ENCODE data around the gene AOC3.
"Not testable (repeated sequence)": the region's sequence is repeated elsewhere in the genome, so short reads cannot be mapped to it uniquely, and the experiment has no call there.

Gene AOC3

DNA sequence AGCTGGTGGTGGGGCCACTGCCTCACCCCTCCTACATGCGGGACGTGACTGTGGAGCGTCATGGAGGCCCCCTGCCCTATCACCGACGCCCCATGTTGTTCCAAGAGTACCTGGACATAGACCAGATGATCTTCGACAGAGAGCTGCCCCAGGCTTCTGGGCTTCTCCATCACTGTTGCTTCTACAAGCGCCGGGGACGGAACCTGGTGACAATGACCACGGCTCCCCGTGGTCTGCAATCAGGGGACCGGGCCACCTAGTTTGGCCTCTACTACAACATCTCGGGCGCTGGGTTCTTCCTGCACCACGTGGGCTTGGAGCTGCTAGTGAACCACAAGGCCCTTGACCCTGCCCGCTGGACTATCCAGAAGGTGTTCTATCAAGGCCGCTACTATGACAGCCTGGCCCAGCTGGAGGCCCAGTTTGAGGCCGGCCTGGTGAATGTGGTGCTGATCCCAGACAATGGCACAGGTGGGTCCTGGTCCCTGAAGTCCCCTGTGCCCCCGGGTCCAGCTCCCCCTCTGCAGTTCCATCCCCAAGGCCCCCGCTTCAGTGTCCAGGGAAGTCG lies 16.8 kb downstream of the AOC3 start:
- not testable (repeated sequence) for DNase-seq (ENCODE audit: low read depth in 2 of 2)

DNA sequence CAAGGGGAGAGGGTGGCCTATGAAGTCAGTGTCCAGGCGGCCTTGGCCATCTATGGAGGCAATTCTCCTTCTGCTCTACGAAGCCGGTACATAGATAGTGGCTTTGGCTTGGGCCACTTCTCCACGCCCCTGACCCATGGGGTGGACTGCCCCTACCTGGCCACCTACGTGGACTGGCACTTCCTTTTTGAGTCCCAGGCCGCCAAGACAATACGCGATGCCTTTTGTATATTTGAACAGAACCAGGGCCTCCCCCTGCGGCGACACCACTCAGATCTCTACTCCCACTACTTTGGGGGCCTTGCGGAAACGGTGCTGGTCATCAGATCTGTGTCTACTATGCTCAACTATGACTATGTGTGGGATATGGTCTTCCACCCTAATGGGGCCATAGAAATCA lies 17.3 kb downstream of the AOC3 start:
- no peak for DNase-seq (ENCODE audit: low read depth in 2 of 2)

- no peak for DNase-seq (ENCODE audit: low read depth in 2 of 2)
Measured at GRCh38 chr17:42871647-42872046, 20.6 kb downstream of the AOC3 start.

DNA sequence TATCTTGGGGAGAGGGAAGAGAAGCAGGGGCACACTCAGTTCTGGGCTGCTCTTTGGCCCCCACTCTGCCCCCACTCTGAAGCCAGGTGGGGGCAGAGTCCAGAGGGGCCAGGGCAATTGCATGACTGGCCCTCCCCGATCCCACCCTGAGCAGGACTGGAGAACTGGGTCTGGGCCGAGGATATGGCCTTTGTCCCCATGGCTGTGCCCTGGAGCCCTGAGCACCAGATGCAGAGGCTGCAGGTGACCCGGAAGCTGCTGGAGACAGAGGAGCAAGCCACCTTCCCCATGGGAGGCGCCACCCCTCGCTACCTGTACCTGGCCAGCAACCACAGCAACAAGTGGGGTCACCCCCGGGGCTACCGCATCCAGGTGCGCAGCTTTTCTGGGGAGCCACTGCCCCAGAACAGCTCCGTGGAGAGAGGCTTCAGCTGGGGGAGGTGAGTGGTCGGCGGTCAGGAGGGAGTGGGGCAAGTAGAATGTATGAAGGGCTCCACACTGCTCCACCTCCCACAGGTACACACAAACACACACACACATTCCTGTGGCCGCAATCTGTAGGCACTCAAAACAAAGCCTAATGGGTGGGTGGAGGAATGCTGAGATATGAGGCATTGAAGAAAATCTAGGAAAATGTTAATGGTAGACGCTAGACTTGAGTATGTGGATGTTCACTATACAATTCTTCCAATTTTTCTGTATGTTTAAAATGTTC lies 21.4 kb downstream of the AOC3 start:
- DNase-seq (ENCODE audit: low read depth in 2 of 2) = no peak

DNA sequence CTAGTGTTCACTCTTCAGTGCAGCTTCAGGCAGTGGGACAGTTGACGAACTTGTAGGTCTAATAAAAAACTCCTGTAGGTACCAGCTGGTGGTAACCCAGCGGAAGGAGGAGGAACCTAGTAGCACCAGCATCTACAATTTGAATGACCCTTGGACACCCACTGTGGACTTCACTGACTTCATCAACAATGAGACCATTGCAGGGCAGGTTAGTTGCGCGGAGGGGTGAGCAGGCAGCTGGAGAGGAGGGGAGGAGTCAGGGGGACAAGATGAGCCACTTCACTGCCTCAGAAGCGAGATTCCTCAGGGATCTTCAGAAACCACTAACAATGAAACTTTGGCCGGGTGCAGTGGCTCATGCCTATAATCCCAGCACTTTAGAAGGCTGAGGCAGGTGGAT lies 22.3 kb downstream of the AOC3 start:
- DNase-seq (ENCODE audit: low read depth in 2 of 2) = no peak

DNA sequence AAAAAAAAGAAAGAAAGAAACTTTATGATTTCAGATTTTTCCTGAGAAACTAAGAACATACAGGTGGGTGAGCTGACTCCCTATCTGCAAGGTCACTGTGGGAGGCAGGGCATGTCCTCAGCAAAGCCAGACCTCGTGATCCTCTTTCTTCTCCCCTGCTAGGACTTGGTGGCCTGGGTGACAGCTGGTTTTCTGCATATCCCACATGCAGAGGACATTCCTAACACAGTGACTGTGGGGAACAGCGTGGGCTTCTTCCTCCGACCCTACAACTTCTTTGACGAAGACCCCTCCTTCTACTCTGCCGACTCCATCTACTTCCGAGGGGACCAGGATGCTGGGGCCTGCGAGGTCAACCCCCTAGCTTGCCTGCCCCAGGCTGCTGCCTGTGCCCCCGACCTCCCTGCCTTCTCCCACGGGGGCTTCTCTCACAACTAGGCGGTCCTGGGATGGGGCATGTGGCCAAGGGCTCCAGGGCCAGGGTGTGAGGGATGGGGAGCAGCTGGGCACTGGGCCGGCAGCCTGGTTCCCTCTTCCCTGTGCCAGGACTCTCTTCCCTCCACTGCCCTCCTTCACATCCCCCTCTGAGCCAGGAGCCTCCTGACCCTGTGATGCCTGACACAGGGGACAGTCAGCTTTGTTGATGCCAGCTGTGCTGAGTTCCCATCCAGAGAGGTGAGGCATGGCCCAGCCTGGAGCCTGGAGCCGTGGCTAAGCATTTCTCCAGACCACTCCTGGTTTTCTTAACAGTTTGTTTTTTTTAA lies 23.1 kb downstream of the AOC3 start:
- DNase-seq (ENCODE audit: low read depth in 2 of 2) = not testable (repeated sequence)

GRCh38 chr17:42877037-42877436 lies 26.0 kb downstream of the AOC3 start:
- no peak for DNase-seq (ENCODE audit: low read depth in 2 of 2)

- DNase-seq (ENCODE audit: low read depth in 2 of 2) = no peak
Measured at GRCh38 chr17:42878123-42878880, 27.3 kb downstream of the AOC3 start.

DNA sequence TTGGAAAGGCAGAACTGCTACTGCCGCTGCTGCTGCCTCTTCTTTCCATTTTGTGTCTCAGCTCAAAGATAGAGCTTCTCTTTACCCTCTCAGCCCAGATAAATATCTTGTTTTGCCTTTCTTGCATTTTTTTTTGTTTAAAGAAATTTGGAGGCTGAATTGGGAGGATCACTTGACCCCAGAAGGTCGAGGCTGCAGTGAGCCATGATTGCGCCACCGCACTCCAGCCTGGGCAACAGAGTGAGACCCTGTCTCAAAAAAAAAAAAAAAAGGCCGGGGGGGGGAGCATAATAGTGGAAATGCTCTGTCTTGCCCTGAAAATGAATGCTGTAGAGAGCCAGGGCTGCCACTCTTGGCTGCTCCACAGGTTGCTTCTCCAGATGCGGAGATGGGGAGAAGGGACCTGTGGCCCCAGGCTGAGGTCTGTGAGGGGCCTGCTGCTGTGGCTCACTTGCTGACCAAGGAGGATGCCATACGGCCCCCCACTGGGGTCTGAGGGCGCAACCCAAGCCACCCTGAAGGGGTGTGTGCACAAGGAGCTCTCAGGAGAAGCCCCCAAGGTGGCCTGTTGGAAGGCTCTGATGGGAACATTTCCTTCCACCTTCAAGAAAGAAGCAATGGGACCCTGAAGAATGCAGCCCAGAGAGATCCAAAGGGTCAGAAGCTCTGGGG lies 28.1 kb downstream of the AOC3 start:
- DNase-seq (ENCODE audit: low read depth in 2 of 2) = no peak

- DNase-seq (ENCODE audit: low read depth in 2 of 2) = no peak
Measured at GRCh38 chr17:42879596-42879985, 28.6 kb downstream of the AOC3 start.

GRCh38 chr17:42880776-42881310 lies 29.8 kb downstream of the AOC3 start:
- no peak for DNase-seq (ENCODE audit: low read depth in 2 of 2)

GRCh38 chr17:42881706-42882105 lies 30.7 kb downstream of the AOC3 start:
- DNase-seq (ENCODE audit: low read depth in 2 of 2) = not testable (repeated sequence)

GRCh38 chr17:42882166-42882565 lies 31.2 kb downstream of the AOC3 start:
- no peak for DNase-seq (ENCODE audit: low read depth in 2 of 2)

DNA sequence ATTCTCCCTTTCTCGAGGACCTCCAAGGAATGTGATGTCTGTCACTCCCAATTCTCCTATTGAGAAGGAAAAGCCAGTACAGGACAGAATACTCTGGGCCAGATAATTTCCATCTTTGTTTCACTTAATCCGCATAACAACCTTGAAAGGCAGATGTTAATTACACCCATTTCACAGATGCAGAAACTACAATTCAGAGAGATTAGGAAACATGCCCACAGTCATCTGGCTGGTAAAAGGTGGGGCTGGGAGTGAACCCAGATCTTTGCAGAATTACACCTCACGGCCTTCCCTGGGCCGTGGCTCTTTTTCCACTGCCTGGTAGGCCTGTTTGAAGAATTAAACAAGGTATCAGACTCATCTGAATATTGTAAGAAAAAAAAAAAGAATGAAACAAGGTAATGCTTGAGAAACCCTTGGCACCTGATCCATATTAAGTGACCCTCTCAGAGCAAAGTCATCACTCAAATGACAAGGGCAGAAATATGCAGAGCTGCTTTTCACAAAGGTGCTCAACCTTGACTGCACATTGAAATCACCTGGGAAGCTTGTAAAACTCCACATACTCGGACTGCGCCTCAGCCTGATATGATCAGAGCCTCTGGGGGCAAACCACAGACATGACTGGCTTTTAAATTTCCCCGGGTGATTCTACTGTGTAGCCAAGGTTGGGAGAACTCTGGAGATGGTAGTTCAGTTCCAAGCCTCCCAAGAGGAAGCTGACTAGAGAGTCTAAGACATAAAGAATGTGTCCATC lies 33.0 kb downstream of the AOC3 start:
- no peak for DNase-seq (ENCODE audit: low read depth in 2 of 2)

DNA sequence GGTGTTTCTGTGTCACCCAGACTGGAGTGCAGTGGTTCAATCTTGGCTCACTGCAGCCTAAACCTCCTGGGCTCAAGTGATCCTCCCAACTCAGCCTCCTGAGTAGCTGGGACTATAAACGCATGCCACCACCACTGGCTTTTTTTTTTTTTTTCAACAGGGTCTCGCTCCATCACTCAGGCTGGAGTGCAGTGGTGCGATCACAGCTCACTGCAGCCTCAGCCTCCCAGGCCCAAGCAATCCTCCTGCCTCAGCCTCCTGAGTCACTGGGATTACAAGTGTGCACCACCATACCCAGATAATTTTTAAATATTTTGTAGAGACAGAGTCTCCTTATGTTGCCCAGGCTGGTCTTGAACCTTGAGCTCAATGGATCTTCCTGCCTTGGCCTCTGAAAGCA lies 34.8 kb downstream of the AOC3 start:
- not testable (repeated sequence) for DNase-seq (ENCODE audit: low read depth in 2 of 2)

GRCh38 chr17:42886283-42887176 lies 35.5 kb downstream of the AOC3 start:
- no peak for DNase-seq (ENCODE audit: low read depth in 2 of 2)

DNA sequence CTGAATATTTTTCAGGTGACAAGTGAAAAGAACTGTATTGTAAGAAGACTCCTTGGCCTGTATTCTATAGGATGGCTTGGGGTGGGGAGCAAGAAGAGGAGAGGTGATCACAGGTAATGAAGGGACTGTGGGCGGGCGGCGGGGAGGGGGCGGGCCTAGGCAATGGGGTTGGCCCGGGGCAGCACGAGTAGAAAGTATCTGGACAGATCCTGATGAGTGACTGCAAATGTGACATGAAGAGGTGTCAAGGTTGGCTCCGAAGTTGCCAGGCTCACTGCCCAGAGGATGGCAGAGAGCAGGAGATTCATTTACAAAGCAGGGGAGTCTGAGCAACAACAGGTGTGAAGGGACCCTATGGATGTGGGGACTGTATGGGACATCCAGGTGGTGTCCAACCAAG lies 38.8 kb downstream of the AOC3 start:
- DNase-seq (ENCODE audit: low read depth in 2 of 2) = no peak

GRCh38 chr17:42891539-42892152 lies 40.6 kb downstream of the AOC3 start:
- no peak for DNase-seq (ENCODE audit: low read depth in 2 of 2)

DNA sequence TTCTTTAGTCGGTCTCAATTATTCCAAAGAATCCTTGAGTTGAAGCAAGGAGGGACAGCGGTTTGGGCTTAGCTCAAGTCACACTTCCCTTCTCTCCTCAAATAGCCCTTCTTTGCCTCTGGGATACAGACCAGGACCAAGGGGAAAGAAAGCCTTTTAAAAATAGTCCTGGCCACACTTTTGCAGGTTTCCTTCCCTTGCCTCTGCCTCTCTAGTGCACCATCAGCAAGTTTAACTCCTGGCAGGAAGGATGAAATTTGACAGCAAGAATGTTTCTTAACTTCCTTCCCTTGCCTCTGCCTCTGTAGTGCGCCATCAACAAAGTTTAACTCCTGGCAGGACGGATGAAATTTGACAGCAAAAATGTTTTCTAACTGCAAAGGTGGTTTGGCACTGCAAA lies 42.4 kb downstream of the AOC3 start:
- DNase-seq (ENCODE audit: low read depth in 2 of 2) = no peak
